Neural progenitor cell (in vitro differentiated cells): ENCODE data around the gene MT1A.

Experiments
- EZH2 ChIP-seq: fragments of 200-600 bp; sonication (generic); IDR thresholded peaks from 2 replicates; pipeline ENCODE4 v1.6.1; 2017; ENCODE audit warnings: antibody characterized with exemption, mild to moderate bottlenecking, moderate library complexity
- EZH2phosphoT487 ChIP-seq: fragments of 200-600 bp; sonication (generic); IDR thresholded peaks from 2 replicates; pipeline ENCODE4 v1.6.1; 2017; ENCODE audit warnings: antibody characterized with exemption
- TF ChIP-seq, protein P1 (sequence below): fragments of 200-600 bp; sonication (generic); IDR thresholded peaks from 2 replicates; pipeline ENCODE4 v1.5.1; 2017; ENCODE audit warnings: antibody characterized with exemption, mild to moderate bottlenecking

DNA sequence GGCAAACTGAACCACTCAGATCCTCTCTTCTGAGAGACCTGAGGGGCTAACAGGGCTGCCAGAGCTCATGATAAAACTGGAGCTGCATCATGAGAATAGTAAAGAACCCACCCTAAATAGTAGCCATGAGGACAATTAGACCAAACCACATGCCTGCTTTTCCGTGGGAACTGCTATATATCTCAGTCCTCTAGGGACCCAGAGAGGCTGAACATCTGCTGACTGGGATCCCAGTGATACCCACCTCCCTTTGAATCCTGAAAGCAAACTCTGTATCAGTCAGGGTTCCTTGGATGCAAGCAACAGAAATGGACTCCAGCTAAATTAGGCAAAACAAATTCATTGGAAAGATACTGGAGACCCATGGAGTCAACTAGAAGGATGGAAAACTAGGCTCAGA, 50.3 kb downstream of the MT1A start:
- TF ChIP-seq, protein P1, sequence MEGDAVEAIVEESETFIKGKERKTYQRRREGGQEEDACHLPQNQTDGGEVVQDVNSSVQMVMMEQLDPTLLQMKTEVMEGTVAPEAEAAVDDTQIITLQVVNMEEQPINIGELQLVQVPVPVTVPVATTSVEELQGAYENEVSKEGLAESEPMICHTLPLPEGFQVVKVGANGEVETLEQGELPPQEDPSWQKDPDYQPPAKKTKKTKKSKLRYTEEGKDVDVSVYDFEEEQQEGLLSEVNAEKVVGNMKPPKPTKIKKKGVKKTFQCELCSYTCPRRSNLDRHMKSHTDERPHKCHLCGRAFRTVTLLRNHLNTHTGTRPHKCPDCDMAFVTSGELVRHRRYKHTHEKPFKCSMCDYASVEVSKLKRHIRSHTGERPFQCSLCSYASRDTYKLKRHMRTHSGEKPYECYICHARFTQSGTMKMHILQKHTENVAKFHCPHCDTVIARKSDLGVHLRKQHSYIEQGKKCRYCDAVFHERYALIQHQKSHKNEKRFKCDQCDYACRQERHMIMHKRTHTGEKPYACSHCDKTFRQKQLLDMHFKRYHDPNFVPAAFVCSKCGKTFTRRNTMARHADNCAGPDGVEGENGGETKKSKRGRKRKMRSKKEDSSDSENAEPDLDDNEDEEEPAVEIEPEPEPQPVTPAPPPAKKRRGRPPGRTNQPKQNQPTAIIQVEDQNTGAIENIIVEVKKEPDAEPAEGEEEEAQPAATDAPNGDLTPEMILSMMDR, result no peak
- TF ChIP-seq EZH2 (no peak), EZH2phosphoT487 (no peak)
